A673 (cell line): ENCODE data around the gene TM4SF1.

Experiments used
- CTCF ChIP-seq: fragments of 300-800, 200-600 bp; sonication (generic); conservative IDR thresholded peaks from 2 replicates; pipeline ENCODE4 v1.5.1; 2017; ENCODE audit warnings: low read depth, mild to moderate bottlenecking, antibody characterized with exemption, low read length, moderate library complexity, mixed read lengths
- EZH2 ChIP-seq: fragments of 200-600 bp; sonication (generic); IDR thresholded peaks from 2 replicates; pipeline ENCODE4 v1.6.1; 2017; ENCODE audit warnings: borderline replicate concordance, low read depth, mild to moderate bottlenecking, mixed read lengths, antibody characterized with exemption, low read length; ENCODE audit not compliant: poor library complexity, severe bottlenecking

GRCh38 chr3:149343951-149344350 is 33.5 kb downstream of the TM4SF1 start:
- TF ChIP-seq CTCF: peak; percentile 36; the same call in 1 of the 2 replicates
- no peak for TF ChIP-seq EZH2
